NCI-H69 (cell line): ENCODE results near the gene TMEM86A.

ENCODE experiments used
- DNase-seq: peaks from one replicate; lab custom pipeline; 2025; lab: John Stamatoyannopoulos, UW

The TMEM86A gene

DNA sequence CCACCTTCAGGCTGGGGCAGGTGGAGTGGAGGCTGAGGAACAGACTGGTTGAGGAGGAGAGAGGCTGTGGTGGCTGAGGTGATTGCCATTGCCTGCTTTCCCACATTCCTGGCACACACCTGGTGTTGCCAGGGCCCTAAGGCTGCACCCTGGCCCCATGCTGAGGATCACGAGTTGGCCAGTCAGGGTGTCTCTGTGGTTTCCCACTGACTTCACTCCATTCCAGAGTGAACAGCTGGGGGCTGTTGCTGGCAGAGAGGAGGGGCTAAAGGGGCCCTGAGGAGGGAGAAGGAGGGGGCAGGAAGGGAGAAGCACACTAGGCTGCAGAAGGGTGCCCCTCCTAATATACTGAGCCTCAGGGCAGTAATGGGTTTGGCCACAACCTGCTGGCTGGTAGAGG is 1.8 kb downstream of the TMEM86A start:
- DNase-seq, result peak; percentile 61

DNA sequence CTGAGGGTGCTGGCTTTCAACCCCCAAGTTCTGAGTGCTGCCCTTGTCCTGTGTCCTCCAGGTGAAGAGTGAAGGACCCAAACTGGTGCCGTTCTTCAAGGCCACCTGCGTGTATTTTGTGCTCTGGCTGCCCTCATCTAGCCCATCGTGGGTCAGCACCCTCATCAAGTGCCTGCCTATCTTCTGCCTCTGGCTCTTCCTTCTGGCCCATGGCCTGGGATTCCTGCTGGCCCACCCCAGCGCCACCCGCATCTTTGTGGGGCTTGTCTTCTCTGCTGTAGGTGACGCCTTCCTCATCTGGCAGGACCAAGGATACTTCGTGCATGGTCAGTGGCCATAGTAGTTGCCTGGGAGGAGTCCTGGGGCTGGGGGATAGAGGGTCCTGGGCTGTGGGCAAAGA is 2.3 kb downstream of the TMEM86A start:
- DNase-seq, result no peak

DNA sequence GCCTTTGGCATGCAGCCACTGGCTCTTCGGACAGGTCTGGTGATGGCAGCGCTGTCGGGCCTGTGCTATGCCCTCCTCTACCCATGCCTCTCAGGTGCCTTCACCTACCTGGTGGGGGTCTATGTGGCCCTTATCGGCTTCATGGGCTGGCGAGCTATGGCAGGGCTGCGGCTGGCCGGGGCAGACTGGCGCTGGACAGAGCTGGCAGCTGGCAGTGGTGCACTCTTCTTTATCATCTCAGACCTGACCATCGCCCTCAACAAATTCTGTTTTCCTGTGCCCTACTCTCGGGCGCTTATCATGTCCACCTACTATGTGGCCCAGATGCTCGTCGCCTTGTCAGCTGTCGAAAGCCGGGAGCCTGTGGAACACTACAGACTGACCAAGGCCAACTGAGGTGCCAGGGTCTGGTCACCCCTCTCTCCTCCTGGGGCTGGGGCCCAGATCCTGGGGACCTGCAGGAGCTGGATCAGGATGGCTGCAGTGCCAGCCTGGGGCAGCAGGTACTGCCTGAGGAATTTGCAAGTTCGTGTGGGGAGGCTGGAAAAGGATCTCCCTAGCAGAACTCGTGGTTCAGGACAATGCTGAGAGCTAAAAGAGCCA is 3.1 kb downstream of the TMEM86A start:
- DNase-seq, result no peak

DNA sequence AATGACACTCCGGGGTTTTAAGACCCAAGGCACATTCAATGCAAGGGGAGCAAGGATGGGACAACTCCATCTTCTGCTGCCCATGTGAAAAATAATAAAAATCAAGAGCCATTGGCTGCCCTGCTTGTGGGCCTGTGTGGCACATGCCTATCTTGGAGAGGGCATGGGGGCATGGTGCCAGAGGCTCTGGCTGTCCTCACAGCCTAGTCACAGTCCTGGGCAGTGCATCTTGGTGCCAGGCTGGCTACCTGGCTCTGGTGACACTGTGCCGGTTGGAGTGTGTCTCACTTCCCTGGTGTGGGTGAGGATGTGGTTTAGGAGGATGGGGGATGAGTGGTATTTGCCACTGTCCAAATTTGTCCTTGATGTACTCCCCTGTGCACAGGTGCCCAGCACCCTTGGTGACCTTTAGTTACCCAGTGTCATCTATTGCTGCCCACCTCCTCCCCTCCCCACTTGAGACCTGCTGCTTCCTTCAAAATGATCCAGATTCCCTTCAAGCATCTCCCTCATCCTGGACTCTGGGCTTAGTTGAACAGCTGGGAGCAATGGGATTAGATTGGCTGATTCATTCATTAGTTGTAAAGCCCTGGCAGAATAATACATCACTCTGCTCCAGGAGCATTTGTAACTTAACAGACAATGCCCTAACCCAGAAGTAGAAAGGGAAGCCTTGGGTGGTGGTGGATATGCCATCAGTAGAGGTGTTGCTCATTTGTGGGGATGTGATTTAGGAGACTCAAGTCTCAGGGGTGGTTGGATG is 4.6 kb downstream of the TMEM86A start:
- no peak for DNase-seq

DNA sequence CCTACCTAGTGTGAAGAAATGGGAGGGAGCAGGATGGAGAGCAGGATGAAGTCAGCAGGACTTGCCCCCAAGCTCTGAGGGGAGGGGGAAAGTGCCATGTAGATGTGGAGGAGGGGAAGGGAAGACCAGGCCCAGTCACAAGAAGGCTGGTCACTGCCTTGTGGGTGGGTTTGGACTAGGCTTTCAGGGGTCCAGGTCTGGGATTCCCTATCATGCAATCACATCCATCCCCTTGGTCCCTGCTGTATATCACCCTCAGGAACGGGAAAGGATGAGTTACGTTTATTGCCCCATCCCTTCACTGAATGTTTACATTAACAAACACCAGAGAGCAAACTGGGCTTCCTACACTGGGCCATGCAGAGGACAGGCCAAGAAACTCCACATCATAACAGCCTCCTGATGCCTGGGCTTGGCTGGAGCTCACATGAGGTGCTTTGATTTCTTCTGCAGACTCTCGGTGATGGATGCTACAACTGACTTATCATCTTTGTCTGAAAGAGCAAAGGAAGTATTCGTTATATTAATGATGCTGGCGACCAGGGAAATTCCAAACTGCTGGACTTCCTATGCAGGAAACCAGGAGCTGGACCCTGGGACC is 5.6 kb downstream of the TMEM86A start:
- no peak for DNase-seq

DNA sequence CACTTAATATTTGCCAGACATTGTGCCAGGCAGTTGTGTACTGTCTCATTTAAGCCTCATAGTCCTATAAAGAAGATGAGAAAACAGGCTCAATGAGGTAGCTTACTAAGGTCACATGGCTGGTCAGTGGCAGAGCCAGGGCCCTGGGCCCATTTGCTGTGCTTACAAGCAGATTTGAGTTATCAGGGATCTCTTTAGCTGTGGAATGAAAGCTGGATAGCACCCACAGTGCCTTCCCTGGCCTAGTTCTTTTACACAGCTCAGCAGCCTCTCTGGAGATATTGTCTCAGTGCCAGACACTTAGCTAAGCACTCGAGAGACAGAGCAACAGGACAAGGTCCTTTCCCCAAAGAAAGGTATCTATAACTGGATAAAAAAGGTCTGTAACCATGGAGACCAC is 6.1 kb downstream of the TMEM86A start:
- no peak for DNase-seq

DNA sequence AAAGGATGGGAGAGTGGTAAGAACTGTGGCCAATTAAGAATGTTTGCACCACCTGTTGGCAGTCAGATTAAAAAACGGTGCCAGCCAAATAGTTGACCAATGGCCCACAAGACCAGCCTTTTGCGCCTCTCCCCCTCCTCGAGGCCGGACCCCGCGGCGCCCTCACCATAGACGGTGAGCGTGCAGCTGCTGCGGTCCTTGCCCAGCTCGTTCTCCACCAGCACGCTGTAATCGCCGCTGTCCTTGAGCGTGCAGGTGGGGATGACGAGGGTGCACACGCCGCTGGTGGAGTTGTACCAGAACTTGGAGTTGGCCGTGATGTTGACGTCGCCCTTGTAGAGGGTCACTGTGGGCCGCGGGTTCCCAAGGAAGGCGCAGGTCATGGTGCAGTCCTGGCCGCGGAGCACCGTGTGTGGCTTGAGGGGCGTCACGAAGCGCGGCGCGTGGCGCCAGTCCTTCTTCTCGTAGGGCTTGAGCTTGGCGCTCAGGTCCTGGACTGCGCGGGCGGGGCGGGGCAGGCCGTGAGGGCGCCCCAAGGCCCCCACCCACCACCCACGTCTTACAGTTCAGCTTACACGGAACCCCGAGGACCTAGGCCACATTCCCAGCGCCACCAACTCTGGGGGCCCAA is 7.2 kb downstream of the TMEM86A start:
- DNase-seq, result peak; percentile 35

DNA sequence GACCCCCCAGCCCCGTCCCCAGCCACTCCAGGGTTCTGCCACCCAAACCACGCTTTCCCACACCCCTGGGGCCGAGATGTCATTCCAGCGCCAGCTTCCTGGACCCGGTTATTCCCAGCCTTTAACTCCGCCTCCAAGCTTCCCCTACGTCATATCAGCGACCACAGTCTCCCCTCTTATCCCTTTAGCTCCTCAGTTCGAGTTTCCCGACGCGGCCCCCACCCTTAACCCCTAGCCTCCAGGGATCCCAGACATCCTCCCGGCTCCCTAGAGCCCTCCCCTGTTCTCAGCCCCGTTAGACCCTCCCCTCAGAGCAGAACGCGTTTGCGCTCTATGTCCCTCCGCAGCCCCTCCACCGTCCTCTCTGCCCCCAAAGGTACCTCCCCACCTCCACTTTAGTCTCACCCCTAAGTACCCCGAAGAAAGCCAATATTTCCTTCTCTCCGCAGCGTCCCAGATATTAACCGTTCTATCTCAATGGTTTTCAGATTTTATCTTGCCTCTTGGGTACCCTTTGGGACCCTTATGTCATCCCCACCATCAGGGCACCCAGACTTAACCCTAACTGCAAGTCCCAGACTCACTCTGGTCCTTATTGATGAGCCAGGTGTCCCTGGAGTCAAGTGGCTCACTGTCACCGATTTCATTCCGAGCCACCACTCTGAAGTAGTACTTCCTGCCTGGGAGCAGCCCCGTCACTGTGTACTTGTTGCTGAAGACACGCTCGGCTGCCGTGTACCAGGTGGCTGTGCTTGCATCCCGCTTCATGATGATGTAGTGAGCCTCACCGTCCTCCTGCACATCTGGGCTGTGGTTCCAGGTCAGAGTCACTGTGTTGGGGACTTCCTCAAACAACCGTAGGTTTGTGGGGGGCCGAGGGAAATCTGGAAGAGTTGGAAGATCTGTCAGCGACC is 8.0 kb downstream of the TMEM86A start:
- peak; percentile 52 for DNase-seq

DNA sequence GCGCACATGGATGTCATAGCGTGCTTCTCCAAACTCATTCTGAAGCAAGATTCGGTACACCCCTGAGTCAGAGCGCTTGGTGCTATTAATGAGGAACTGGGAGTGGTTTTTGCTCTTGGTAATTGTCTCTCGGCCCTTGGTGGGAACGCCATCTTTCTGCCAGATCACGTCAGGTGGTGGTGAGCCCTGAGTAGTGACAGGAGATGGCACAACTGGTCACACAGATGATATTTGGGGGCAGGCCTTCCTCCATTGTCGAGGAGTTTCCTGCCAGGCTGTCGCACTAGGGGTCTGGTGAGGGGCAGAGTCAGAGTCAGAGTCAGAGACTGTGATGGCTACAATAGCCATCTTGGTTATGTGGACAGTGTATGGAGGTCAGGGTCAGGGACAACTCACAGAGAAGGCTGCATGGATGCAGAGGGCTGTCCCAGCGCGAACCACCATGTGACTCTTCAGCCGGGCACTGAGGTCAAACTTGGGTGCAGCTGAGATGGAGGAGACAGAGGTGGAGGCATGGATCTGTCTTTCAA is 9.3 kb downstream of the TMEM86A start:
- DNase-seq, result no peak

DNA sequence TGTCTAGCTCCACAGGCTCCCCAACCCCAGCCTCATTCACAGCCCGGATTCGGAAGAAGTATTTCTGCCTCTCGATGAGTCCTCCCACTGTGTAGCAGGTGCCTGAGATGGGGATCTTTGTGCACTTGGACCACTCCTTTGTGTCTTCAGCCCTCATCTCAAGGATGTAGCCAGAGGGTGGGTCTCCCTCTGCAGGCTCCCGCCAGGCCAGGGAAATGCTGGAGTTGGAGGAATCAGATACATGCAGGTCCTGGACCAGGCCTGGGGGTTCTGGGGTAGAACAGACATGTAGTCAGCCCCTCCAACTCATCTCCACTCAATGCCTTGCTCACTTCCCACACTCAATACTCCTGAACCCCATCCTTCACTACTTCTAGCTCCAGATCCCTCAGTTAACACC is 10.8 kb downstream of the TMEM86A start:
- no peak for DNase-seq

DNA sequence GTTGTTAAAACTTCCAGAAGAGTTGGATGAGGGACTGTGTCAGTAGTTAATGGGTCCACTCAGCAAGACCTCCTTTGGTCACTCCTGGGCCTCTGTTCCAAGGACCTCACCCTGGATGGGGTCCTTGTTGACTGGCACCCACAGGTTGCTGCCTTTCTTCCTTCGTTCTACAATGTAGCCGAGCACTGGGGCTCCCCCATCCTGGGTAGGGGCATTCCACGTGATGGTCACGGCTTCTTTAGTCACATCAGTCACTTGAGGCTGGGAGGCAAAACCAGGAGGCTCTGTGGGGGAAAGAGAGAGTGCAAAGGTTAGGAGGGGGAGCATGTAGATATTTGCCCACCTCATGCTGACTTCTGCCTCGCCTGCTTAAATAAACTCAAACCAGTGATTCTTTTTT is 12.0 kb downstream of the TMEM86A start:
- no peak for DNase-seq

DNA sequence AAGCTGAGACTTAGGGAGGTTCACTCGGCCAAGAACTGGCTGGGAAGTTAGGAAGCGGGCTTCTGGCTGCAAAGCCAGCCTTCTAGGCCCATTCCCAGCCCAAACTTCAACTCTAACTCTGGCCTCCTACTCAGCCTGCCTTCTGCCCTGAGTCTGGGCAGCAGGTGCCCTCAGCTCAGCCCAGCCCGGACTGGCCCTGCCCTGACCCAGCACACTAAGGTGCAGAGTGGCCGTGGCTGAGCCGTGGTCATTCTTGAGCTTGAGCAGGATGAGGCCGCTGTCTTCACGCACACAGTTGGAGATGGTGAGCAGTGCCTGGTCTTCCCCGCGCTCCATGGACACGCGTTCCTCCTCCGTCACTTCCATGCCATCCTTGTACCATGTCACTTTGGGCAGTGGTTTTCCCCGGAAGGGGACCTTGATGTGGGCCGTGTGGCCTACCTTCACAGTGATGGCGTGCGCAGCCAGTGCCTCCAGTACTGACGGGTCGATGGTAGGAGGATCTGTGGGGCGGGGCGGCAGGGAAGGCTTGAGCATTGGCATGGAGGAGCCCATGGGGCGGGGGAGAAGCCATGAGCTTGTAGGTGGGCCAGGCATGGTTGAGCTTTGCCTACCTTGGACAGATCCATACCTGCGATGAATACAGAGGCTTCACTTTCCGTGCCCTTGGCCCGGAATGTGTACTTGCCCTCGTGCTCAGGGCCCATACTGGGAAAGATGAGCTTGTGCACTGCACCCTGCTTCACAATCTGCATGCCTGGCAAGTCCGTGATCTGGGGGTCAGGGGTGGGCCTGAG is 15.3 kb downstream of the TMEM86A start:
- DNase-seq, result no peak

DNA sequence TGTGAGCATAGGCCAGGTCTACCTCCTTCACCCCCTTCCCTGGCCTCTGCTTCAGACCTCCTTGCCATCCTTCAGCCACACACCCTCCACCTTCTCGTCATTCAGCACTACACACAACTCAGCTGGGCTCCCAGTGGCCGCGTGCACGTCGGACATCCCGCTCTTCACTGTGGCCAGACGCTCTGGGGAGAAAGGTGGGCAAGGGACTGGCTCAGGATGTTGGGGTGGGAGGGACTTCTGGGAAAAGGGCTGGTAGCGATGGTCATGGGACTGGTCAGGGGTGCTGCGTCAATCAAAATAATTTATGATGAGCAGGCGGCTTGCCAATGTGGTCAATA is 15.8 kb downstream of the TMEM86A start:
- no peak for DNase-seq

DNA sequence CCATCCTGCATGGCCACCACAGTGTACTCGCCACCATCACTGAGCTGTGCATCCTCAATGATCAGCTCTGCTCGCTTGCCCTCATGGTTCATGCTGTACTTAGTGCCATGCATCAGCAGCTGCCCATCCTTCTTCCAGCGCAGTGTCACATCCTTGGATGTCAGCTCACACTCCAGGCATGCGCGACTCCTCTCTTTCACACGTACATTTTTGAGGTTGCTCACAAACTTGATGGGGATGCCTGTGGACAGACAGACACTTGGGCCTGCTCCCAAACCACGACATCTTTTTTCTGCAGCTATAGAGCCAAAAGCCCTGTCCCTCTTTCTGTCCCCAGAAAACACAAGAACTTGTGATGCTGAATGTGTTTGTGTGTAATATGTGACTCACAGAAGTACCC is 16.9 kb downstream of the TMEM86A start:
- DNase-seq, result no peak

DNA sequence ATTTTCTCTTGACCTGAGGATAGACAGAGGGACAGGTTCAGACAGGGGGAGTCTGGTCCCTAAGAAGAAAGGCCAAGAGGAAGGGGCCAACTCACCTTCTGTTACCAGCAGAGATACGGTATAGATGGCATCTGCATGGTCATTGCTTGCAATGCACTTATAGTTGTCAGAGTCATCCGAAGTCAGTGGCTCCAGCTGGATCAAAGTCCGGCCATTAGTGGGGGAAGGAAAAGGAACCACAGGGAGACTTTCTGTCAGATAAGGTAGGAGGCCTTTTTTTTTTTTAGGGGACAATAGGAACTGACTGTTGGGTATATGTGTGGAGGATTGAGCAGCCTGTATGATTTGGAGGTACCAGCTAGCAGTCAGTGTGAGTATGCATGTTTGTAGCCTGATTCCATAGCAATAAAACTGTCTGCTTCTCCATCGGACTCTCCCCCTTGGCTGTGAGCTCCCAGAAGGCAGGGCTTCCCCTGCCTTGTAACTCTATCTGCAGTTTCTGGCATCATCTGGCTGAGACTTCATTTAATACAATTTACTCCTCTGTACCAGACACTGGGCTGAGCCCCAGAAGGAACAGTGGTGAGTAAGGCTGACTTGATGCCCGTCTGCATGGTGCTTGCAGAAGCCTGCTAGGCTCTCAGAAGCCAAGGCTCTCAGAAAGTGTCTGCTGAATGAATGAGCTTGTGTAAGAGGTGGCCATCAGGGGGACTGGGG is 21.7 kb downstream of the TMEM86A start:
- DNase-seq, result no peak

DNA sequence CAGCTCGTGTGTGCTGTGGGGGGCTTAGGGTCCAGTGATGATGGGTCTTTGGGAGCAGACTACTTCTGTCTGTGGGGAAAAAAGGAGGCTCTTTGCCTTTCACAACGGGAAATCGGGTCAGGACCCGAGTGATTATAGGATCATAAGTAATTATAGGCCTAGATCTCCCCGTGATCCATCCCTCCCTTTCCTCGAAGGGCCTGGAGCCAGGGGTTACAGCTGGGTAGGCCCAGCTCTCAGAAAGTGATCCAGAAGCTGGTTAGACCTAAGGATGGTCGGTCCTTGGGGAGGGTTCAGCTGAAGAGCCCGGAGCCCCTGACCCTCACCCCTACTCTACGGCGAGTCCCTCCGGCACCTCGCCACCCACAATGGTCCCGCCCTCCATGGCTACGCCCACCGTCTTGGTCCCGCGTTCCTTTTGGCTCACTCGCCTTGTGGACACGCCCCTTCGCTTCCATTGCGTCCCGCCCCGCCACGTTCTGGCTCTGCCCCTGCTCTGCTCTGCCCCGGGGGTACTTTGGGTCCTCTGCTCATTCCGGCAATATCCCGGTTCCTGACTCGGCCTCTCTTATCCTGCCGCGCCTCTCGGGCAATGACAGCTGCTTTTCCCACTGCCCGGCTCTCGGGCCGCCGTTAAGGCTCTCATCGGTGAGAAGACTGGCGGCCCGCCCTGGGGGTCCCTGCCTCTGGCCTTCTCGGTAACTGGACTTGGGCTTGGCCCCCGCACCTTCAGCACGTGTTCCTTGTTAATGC is 22.4 kb downstream of the TMEM86A start:
- DNase-seq, result peak; percentile 81

DNA sequence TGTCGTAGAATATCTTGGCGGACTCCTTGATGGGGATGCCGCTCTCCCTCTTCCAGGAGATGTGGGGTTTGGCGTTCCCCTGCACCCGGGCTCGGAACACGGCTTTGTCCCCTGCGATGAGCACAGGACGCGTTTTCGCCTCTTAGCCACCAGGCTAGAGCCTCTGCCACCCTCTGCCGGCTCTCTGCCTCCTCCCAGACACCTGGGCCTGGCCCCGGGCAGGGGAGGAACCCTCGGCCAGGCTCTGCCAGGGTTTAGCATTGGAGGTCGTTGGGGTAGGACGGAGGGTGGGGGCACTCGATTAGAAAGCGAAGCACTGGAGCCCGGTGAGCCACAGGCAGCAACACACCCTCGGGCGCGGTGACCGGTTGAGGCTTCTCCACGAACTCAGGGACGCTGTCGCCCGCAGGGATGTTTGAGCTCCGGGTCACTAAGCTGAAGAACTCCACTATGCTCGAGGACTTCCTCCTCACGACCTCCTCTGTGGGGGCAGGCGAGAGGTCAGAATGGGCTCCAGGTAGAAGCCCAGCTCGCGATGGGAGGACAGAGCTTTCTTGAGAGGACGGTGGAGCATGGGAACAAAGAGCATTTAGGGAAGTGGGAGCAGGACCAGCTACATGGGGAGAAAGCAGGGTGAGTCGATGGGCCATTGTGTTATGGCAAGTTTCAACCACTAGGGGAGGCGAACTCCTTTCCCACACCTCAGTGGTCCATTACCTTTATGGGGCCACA is 23.1 kb downstream of the TMEM86A start:
- peak; percentile 58 for DNase-seq

DNA sequence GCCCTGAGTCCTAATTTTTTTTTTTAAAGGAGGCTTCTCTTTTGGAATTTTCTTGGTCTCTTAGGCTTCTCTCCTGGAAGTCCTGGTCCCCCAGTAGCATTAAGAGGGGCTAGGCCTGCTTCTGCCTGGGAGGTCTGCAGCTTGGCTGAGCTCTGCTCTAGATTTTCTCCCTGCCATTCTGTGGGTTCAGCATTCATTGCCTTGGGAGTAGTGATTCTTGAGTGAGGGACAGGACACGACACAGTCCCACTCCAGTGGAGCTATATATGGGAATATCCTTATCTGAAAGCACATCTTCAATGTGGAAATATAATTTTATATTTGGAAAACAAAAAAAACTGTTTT is 23.7 kb downstream of the TMEM86A start:
- DNase-seq, result no peak

DNA sequence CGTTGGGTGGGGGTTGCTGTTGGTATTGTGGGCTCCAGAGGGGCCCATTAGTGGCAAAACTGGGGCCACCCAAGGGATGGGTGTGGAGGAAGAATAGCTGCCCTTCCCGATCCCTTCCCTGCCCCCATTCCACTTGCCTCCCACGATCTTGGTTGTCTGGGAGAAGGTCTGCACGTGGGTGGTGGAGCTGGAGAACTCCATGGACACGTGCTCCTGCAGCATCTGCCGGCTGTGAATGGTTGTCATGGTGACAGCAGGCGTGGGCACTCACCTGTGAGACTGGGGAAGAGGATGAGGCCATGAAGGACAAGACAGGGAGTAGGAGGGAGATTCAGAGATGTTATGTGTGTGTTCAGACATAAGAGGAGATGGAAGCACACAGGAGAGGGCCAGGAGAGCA is 25.4 kb downstream of the TMEM86A start:
- DNase-seq, result peak; percentile 50
